ENCODE data around the gene FBXL16.

DNA sequence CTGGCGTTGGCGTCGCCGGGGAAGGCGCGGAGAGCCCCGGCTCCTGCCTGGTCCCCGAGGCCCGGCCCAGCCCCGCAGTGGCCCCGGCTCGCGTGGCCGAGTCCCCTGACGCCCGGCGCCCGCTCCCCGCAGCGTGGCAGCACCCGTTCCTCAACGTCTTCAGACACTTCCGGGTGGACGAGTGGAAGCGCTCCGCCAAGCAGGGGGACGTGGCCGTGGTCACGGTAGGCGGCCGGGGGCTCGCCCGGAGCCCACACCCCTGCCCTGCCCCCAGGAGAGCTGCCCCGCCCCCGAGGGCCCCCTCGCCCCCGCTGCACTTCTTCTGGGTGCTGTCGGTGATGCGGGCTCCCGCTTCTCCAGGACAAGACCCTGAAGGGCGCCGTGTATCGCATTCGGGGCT, 56.0 kb downstream of the FBXL16 start:
- TF ChIP-seq CTCF (IDR thresholded peaks at IDR 0.05; ENCODE audit: low read length), result no peak
- no peak for TF ChIP-seq EZH2 (optimal IDR thresholded peaks at IDR 0.05; ENCODE audit: low read depth, low read length)
- TF ChIP-seq EZH2phosphoT487 (IDR thresholded peaks at IDR 0.05; ENCODE audit: low read length), result no peak
